ENCODE results near the gene KIAA0825. TPM values are rescaled to one million over a fixed set of nuclear protein-coding genes. Genes with fewer than 3 reads are reported as not detected.

KIAA0825 gene
- total RNA-seq, 1 donor from 2014 or later, result 41.2 TPM

DNA sequence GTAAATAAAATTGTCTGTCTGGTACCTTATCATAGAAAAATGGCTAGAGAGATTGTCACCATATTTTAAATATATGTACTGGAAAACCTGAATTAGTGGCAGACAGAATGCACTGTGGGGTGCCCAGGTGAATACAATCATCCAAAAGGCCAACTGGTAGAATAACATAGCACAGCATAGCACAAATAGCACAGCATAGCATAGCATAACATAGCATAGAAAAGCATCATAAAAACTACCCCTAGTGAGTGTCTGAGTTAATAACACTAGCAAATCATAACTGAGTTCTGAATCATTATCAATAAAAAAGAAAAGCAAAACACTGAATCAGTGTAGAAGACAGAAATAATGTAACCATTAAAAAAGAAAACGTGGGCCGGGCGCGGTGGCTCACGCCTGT, 102.3 kb downstream of the KIAA0825 start:
- DNase-seq (ENCODE audit: low spot score in 2 of 2) (no peak), FAIRE-seq (no peak)

GRCh38 chr5:94508461-94509148, 109.8 kb downstream of the KIAA0825 start:
- FAIRE-seq, result no peak

DNA sequence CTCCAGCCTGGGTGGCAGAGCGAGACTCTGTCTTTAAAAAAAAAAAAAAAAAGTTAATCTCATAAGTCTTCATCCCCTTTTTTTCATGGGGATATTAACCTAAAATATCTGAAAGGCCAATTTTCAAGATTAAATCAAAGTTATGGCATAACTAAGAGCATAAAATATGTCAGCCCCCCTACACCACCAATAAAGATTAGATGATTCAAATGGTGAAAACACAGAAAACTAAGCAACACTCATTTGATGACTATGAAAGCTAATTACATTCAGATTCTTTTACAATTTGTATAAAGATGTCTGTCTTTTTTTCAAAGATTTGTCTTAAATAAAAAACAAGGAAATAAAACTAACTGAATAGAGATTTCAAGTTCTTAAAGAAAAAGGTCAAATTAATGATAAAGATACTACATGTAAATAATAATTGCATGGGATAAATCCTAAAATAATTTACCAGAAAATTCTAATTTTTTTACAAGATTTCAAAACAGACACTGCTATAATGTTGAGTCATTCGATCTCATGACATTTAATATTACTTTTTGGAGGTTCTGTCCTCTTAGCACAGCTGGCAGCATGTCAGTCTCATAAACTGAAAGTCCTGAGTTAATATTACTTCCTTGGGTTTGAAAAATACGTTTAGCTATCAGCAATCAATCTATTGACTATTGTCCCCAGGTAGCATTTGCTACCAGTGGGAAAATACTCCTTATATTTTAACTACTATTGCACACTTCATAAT, 112.9 kb downstream of the KIAA0825 start:
- peak; percentile 64 for FAIRE-seq
- no peak for DNase-seq (ENCODE audit: low spot score in 2 of 2)

More at GRCh38 chr5:94508461-94509148, 109.8 kb downstream of the KIAA0825 start:
- DNase-seq (ENCODE audit: low spot score in 2 of 2), result no peak

DNA sequence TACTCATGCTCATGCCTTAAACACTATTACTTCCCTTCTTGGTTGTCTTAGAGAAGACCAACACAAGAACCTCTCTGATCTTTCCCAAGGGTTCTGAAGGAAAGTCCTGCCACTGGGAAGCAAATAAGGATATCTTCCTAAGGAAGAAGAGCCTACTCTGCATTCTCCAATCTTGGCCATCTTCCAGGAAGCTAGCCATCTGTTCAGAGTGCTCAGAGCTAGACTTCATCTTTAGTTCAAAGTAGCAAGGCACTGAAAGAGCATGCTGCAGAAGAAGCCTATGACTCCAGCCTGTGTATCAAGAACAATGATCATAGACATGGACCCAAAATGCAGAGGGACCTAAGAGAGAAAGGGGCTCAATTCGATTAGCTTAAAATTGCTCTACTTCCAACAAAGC, 114.7 kb downstream of the KIAA0825 start:
- FAIRE-seq (no peak), DNase-seq (ENCODE audit: low spot score in 2 of 2) (no peak)

- FAIRE-seq (no peak), DNase-seq (ENCODE audit: low spot score in 2 of 2) (no peak)
Measured at GRCh38 chr5:94501365-94501764, 117.0 kb downstream of the KIAA0825 start.

DNA sequence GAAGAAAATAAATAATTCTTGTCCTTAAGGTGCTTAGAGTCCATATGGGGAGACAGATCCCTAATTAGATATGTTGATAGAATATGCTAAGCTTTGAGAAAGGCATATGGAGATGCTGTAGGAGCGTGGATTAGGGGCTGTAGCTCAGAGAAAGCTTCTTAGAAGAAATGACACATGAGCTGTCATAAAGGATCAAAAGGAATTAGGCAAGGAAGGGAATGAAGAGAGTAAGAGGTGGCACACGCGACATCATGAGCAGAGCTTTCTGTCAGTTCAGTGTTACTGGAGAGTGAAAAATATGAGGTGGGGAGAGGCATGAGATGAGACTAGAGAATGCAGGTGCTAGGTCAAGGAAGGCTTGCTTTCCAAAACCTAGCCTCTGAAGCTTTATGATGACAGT, 118.6 kb downstream of the KIAA0825 start:
- DNase-seq (ENCODE audit: low spot score in 2 of 2) (no peak), FAIRE-seq (no peak)

- DNase-seq (ENCODE audit: low spot score in 2 of 2), result no peak
- no peak for FAIRE-seq
Measured at GRCh38 chr5:94498199-94498598, 120.2 kb downstream of the KIAA0825 start.

- FAIRE-seq, result no peak
- no peak for DNase-seq (ENCODE audit: low spot score in 2 of 2)
Measured at GRCh38 chr5:94485067-94485466, 133.3 kb downstream of the KIAA0825 start.

DNA sequence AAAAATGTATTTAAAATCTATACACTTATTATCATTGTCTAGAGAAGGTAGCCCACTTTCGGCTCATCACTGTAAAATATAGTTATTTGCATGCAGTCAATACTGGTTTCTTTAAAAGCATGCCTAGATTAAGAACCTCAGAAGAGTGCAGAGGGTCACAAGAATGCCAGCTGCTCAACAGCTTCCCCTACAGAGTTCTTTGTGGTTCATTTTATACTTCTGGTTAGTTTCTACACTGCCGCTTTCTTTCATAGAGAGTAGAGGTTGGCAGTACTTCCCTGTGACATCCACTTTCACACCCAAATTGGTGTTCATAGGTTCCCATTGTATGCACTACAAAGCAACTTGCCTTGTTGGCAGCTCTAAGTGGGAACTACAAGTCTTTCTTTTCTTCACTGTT, 137.3 kb downstream of the KIAA0825 start:
- FAIRE-seq, result no peak
- no peak for DNase-seq (ENCODE audit: low spot score in 2 of 2)

GRCh38 chr5:94480486-94480885, 137.9 kb downstream of the KIAA0825 start:
- FAIRE-seq (no peak), DNase-seq (ENCODE audit: low spot score in 2 of 2) (no peak)

GRCh38 chr5:94473936-94474335, 144.5 kb downstream of the KIAA0825 start:
- FAIRE-seq (no peak), DNase-seq (ENCODE audit: low spot score in 2 of 2) (no peak)

DNA sequence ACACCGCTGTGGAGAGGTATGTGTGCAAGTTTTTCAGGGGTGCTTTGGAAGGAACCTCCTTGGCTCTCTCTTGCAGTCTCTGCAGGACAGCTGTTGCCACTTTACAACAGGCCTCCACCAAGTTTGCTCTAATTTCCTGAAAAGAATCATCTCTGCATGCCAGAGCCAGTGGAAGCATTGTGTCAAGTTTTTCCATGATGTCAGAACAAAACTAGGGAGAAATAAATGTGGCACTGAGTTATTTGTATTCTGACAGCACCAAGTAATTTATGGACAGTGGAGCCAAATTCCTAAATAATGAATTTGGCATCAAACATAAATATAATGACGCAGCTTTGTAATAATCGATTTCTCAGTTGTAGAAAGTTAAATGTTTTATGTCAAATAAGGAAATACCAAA, 146.9 kb downstream of the KIAA0825 start:
- DNase-seq (ENCODE audit: low spot score in 2 of 2), result no peak
- no peak for FAIRE-seq

DNA sequence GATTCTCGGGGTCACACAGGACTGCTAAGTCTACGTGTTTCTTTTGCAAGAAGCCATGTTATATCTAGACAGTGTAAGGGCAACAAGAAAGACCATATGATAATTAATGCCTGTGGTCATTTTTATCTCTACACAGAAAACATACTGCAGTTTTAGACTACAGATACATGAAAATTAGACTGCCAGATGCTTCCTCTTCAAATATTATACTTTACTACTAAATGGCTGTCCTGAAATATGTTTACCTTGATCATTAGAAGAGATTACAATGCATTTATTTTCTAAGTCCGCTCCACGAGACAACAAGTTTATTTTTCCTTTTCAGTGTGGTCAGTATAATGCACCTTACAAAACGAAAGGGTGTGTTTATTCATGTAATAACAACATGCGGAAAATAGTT, 147.6 kb downstream of the KIAA0825 start:
- FAIRE-seq (no peak), DNase-seq (ENCODE audit: low spot score in 2 of 2) (no peak)

DNA sequence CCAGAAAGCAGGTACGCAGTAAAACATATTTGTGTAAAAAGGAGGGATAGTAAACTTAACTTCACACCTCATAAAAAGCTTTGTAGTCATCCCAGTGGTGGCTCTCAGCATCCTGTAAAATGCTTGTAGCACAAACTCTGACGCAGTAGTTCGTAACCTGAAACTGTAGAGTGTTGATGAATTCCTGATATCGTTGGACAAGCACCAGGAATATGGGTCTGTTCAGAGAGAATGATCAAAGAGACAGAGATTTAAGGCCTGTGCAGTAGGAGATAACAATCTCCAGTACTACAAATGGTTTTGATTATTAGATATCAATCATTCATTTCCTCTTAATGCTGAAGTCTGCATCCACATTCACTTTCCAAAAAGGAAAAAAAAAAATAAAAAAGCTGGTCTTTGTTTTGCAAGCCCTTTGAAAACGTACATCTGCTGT, 148.5 kb downstream of the KIAA0825 start:
- FAIRE-seq (no peak), DNase-seq (ENCODE audit: low spot score in 2 of 2) (no peak)

GRCh38 chr5:94467954-94468930, 150.2 kb downstream of the KIAA0825 start:
- FAIRE-seq (no peak), DNase-seq (ENCODE audit: low spot score in 2 of 2) (no peak)

GRCh38 chr5:94467346-94467953, 151.0 kb downstream of the KIAA0825 start:
- FAIRE-seq (no peak), DNase-seq (ENCODE audit: low spot score in 2 of 2) (no peak)

GRCh38 chr5:94463739-94464138, 154.7 kb downstream of the KIAA0825 start:
- DNase-seq (ENCODE audit: low spot score in 2 of 2) (no peak), FAIRE-seq (no peak)

GRCh38 chr5:94461131-94461530, 157.3 kb downstream of the KIAA0825 start:
- no peak for DNase-seq (ENCODE audit: low spot score in 2 of 2)
- no peak for FAIRE-seq

GRCh38 chr5:94459915-94460314, 158.5 kb downstream of the KIAA0825 start:
- DNase-seq (ENCODE audit: low spot score in 2 of 2), result no peak
- FAIRE-seq, result no peak

DNA sequence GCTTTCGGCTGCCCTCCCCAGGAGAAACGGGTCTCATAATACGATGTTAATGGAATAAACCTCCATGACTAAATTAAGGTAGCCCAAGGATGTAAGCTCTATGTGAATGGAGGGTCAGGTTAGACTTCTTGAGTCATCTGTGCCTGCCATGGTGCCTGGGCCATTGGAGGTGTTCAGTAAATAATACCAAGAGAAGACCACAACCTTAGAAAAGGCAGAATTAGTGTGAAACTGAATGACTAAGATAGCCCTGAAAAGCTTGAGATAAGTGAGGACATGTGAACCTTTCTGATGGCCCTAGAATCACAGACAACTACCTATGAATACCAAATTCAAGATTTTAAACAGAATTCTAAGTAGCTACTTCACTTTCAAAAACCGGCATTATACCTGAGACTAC, 160.6 kb downstream of the KIAA0825 start:
- FAIRE-seq (no peak), DNase-seq (ENCODE audit: low spot score in 2 of 2) (no peak)

All from frontal cortex (tissue), 4 donors.